ENCODE data around the gene LCE1A. TPM values are rescaled to one million over a fixed set of nuclear protein-coding genes. Genes with fewer than 3 reads are reported as not detected.

Gene LCE1A
- total RNA-seq, 1 experiment from 2014 or later: not detected

DNA sequence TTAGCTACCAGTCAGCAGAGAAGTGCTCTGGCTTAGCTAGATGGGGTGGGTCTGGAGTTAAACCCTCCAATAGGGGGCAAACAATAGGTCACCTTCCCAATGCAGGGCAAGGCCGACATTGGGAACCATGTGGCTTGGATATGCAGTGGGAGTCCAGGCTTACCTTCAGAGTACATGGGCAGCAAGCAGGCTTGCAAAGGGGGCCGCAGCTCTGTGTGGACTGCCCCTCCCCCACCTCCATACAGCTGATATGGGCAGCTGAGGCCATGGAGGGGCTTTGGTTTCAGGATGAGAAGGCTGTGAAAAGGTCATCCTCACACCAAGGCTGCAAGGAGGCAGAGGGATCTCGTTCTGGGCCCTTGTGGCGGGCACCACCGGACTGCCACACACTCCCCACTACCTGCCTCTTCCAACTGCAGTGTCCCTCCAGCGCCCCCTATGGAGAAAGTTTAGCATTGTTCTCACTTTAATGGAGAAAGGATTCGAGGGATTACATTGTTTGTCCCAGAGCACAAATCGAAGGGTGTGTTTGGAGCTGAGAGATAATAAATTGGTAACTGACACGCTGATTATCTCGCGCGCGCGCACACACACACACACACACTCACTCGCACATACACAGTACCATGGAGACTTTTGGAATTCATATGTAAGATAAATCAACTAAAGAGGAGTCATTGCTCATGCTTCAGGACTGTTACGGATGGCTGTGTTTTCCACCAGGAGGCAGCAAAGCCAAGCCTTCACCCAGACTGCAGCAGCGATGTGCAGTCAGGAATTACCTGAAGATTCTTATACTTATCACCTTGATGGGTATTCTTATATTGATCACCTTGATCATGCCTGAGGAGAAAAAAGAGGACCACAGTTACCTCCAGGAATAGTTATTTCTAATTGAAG, 43.8 kb downstream of the LCE1A start:
- DNase-seq (ENCODE audit: low spot score): peak; percentile 47

- DNase-seq (ENCODE audit: low spot score): no peak
Observed at GRCh38 chr1:152871731-152872126, 44.5 kb downstream of the LCE1A start.

DNA sequence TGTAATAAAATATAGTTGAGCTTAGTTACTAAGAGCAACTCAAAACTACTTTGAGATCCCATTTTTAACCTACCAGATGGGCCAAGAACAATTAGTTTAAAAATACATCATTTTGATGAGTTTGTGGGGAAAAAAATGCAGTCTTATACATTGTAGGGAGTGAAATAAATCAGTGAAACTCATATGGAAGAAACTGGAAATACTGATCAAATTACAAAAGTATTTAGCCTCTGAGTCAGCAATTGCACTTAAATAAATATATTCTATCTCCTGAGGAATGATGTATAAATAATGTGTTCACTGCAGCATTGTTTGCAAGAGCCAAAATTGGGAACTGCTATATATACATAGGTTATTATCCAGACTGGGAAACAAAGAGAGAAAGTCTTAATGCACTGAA, 46.2 kb downstream of the LCE1A start:
- no peak for DNase-seq (ENCODE audit: low spot score)

DNA sequence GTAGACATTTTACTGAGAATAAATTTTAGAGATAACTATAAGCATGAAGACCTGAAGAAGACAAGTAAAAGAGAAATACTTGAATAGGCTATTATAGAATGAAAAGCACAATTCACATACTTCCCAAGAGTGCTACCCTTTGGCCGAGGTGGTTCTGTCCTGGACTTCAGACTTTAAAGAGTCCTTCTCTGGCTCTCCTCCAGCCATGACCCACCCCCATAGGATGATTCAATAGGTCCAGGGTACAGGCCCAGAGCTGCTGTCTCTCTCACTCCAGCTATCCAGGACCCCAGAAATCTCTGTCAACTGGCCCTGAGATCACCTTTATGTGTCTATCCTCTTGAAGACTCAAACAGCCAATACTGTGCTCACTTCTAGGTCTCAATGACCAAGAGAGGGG, 49.6 kb downstream of the LCE1A start:
- no peak for DNase-seq (ENCODE audit: low spot score)

Other genes starting within 250 kb of the LCE1A start
- gene LCE3D, start 247.0 kb upstream of the LCE1A start, total RNA-seq (2014; rRNA removed; shearing (Covaris generic)): not detected in 2 replicates
- gene LCE3C, start 227.2 kb upstream of the LCE1A start, total RNA-seq (2014; rRNA removed; shearing (Covaris generic)): not detected in 2 replicates
- gene LCE3B, start 213.7 kb upstream of the LCE1A start, total RNA-seq (2014; rRNA removed; shearing (Covaris generic)): not detected in 2 replicates
- not detected in 2 replicates for gene LCE3A, start 204.4 kb upstream of the LCE1A start, total RNA-seq (2014; rRNA removed; shearing (Covaris generic))
- gene LCE2D, start 164.1 kb upstream of the LCE1A start, total RNA-seq (2014; rRNA removed; shearing (Covaris generic)): not detected in 2 replicates
- not detected in 2 replicates for gene LCE2C, start 152.2 kb upstream of the LCE1A start, total RNA-seq (2014; rRNA removed; shearing (Covaris generic))
- not detected in 2 replicates for gene LCE2B, start 141.3 kb upstream of the LCE1A start, total RNA-seq (2014; rRNA removed; shearing (Covaris generic))
- not detected in 2 replicates for gene LCE2A, start 129.1 kb upstream of the LCE1A start, total RNA-seq (2014; rRNA removed; shearing (Covaris generic))
- not detected in 2 replicates for gene LCE4A, start 119.3 kb upstream of the LCE1A start, total RNA-seq (2014; rRNA removed; shearing (Covaris generic))
- gene KPRP, start 69.4 kb upstream of the LCE1A start, total RNA-seq (2014; rRNA removed; shearing (Covaris generic)): not detected in 2 replicates
- not detected in 2 replicates for gene LCE1F, start 52.3 kb upstream of the LCE1A start, total RNA-seq (2014; rRNA removed; shearing (Covaris generic))
- gene LCE1E, start 41.2 kb upstream of the LCE1A start, total RNA-seq (2014; rRNA removed; shearing (Covaris generic)): not detected in 2 replicates
- gene LCE1D, start 30.8 kb upstream of the LCE1A start, total RNA-seq (2014; rRNA removed; shearing (Covaris generic)): not detected in 2 replicates
- not detected in 2 replicates for gene LCE1C, start 20.8 kb upstream of the LCE1A start, total RNA-seq (2014; rRNA removed; shearing (Covaris generic))
- gene LCE1B, start 15.5 kb upstream of the LCE1A start, total RNA-seq (2014; rRNA removed; shearing (Covaris generic)): not detected in 2 replicates
- gene LCE6A, start 15.4 kb downstream of the LCE1A start, total RNA-seq (2014; rRNA removed; shearing (Covaris generic)): not detected in 2 replicates
- not detected in 2 replicates for gene LCE7A, start 32.5 kb downstream of the LCE1A start, total RNA-seq (2014; rRNA removed; shearing (Covaris generic))
- gene SMCP, start 50.8 kb downstream of the LCE1A start, total RNA-seq (2014; rRNA removed; shearing (Covaris generic)): not detected in 2 replicates
- not detected in 2 replicates for gene IVL, start 81.1 kb downstream of the LCE1A start, total RNA-seq (2014; rRNA removed; shearing (Covaris generic))
- gene SPRR5, start 119.7 kb downstream of the LCE1A start, total RNA-seq (2014; rRNA removed; shearing (Covaris generic)): not detected in 2 replicates
- not detected in 2 replicates for gene SPRR4, start 143.2 kb downstream of the LCE1A start, total RNA-seq (2014; rRNA removed; shearing (Covaris generic))
- gene SPRR1A, start 156.6 kb downstream of the LCE1A start, total RNA-seq (2014; rRNA removed; shearing (Covaris generic)): not detected in 2 replicates
- gene SPRR3, start 174.3 kb downstream of the LCE1A start, total RNA-seq (2014; rRNA removed; shearing (Covaris generic)): not detected in 2 replicates
- not detected in 2 replicates for gene SPRR1B, start 203.7 kb downstream of the LCE1A start, total RNA-seq (2014; rRNA removed; shearing (Covaris generic))
- not detected in 2 replicates for gene SPRR2D, start 213.6 kb downstream of the LCE1A start, total RNA-seq (2014; rRNA removed; shearing (Covaris generic))
- not detected in 2 replicates for gene SPRR2A, start 230.0 kb downstream of the LCE1A start, total RNA-seq (2014; rRNA removed; shearing (Covaris generic))
- gene SPRR2B, start 244.1 kb downstream of the LCE1A start, total RNA-seq (2014; rRNA removed; shearing (Covaris generic)): not detected in 2 replicates

All from A172 (cell line).